ENCODE data around the gene PTPRG. TPM values are rescaled to one million over a fixed set of nuclear protein-coding genes. Genes with fewer than 3 reads are reported as not detected.

Gene PTPRG
- total RNA-seq, 1 experiment from 2014 or later, result 0.73 TPM

GRCh38 chr3:62088472-62089104 lies 527.2 kb downstream of the PTPRG start:
- CTCF ChIA-PET, result no interaction called here
- DNase-seq (no peak), ATAC-seq (no peak)
- Histone ChIP-seq H3K4me2 (ENCODE audit: low read length) (no peak overlapping the region), H3K27ac (ENCODE audit: low read length) (no peak overlapping the region), H3K9ac (ENCODE audit: low read length) (no peak overlapping the region), H3K79me2 (ENCODE audit: low read length) (no peaks in the 10 kb centered on the region), H3F3A (ENCODE audit: low read length, unreplicated experiment) (no peaks in the 10 kb centered on the region), H2AFZ (ENCODE audit: low read length) (no peak overlapping the region), H3K4me1 (ENCODE audit: insufficient read depth, low read length) (no peaks in the 10 kb centered on the region), H3K9me2 (replicated peaks; ENCODE audit: low read length) (no peaks in the 10 kb centered on the region), H3K27me3 (ENCODE audit: low read length) (peaks cover 5% of the 10 kb centered on the region; the same call in 1 of the 2 replicates), H3K4me3 (ENCODE audit: low read length) (no peak overlapping the region), H3K36me3 (ENCODE audit: low read depth, low read length) (no peaks in the 10 kb centered on the region), H3K9me3 (ENCODE audit: low read length) (peaks cover 12% of the 10 kb centered on the region), H4K20me1 (ENCODE audit: low read length) (no peaks in the 10 kb centered on the region)
- no peak for TF ChIP-seq EZH2 (IDR thresholded peaks at IDR 0.05; ENCODE audit: low read length, unreplicated experiment)
- no peak for TF ChIP-seq CTCF (conservative IDR thresholded peaks at IDR 0.05; ENCODE audit: low read depth, low read length)
- no peak for TF ChIP-seq EZH2phosphoT487 (IDR thresholded peaks at IDR 0.05; ENCODE audit: borderline replicate concordance, low read length)
- POLR2A ChIA-PET (ENCODE audit: unreplicated experiment), result no interaction called here
- BruUV-seq (replicated peaks), result no TSS peak
- intact Hi-C loops (cut with micrococcal nuclease), result no loop called here

- Histone ChIP-seq H3K4me1 (ENCODE audit: insufficient read depth, low read length) (no peaks in the 10 kb centered on the region), H3K27ac (ENCODE audit: low read length) (no peak overlapping the region), H3K36me3 (ENCODE audit: low read depth, low read length) (no peaks in the 10 kb centered on the region), H3K9ac (ENCODE audit: low read length) (no peak overlapping the region), H2AFZ (ENCODE audit: low read length) (no peak overlapping the region), H3K27me3 (ENCODE audit: low read length) (peaks cover 5% of the 10 kb centered on the region; the same call in 1 of the 2 replicates), H3K9me3 (ENCODE audit: low read length) (peaks cover 10% of the 10 kb centered on the region; the same call in 1 of the 2 replicates), H4K20me1 (ENCODE audit: low read length) (no peaks in the 10 kb centered on the region), H3K4me3 (ENCODE audit: low read length) (no peak overlapping the region), H3F3A (ENCODE audit: low read length, unreplicated experiment) (no peaks in the 10 kb centered on the region), H3K4me2 (ENCODE audit: low read length) (no peak overlapping the region), H3K9me2 (replicated peaks; ENCODE audit: low read length) (no peaks in the 10 kb centered on the region), H3K79me2 (ENCODE audit: low read length) (no peaks in the 10 kb centered on the region)
- TF ChIP-seq CTCF (conservative IDR thresholded peaks at IDR 0.05; ENCODE audit: low read depth, low read length), result no peak
- no peak for TF ChIP-seq EZH2phosphoT487 (IDR thresholded peaks at IDR 0.05; ENCODE audit: borderline replicate concordance, low read length)
- TF ChIP-seq EZH2 (IDR thresholded peaks at IDR 0.05; ENCODE audit: low read length, unreplicated experiment), result no peak
- CTCF ChIA-PET, result no interaction called here
- intact Hi-C loops (cut with micrococcal nuclease), result no loop called here
- DNase-seq (no peak), ATAC-seq (no peak)
- BruUV-seq (replicated peaks), result no TSS peak
- POLR2A ChIA-PET (ENCODE audit: unreplicated experiment), result no interaction called here
These were observed 528.7 kb downstream of the PTPRG start for GRCh38 chr3:62090066-62090465.

- CTCF ChIA-PET, result no interaction called here
- BruUV-seq (replicated peaks), result no TSS peak
These were observed 529.1 kb downstream of the PTPRG start for GRCh38 chr3:62090519-62090918.

More at GRCh38 chr3:62090519-62090918, 529.1 kb downstream of the PTPRG start:
- Histone ChIP-seq H3K9me2 (replicated peaks; ENCODE audit: low read length) (no peaks in the 10 kb centered on the region), H3K9ac (ENCODE audit: low read length) (no peak overlapping the region), H3K4me2 (ENCODE audit: low read length) (no peak overlapping the region), H3K9me3 (ENCODE audit: low read length) (peaks cover 10% of the 10 kb centered on the region; the same call in 1 of the 2 replicates), H3F3A (ENCODE audit: low read length, unreplicated experiment) (no peaks in the 10 kb centered on the region), H3K79me2 (ENCODE audit: low read length) (no peaks in the 10 kb centered on the region), H2AFZ (ENCODE audit: low read length) (no peak overlapping the region), H4K20me1 (ENCODE audit: low read length) (no peaks in the 10 kb centered on the region), H3K4me3 (ENCODE audit: low read length) (no peak overlapping the region), H3K27me3 (ENCODE audit: low read length) (peaks cover 5% of the 10 kb centered on the region; the same call in 1 of the 2 replicates), H3K27ac (ENCODE audit: low read length) (no peak overlapping the region), H3K36me3 (ENCODE audit: low read depth, low read length) (no peaks in the 10 kb centered on the region), H3K4me1 (ENCODE audit: insufficient read depth, low read length) (no peaks in the 10 kb centered on the region)
- TF ChIP-seq EZH2phosphoT487 (IDR thresholded peaks at IDR 0.05; ENCODE audit: borderline replicate concordance, low read length), result no peak
- no peak for TF ChIP-seq CTCF (conservative IDR thresholded peaks at IDR 0.05; ENCODE audit: low read depth, low read length)
- TF ChIP-seq EZH2 (IDR thresholded peaks at IDR 0.05; ENCODE audit: low read length, unreplicated experiment), result no peak
- POLR2A ChIA-PET (ENCODE audit: unreplicated experiment), result no interaction called here
- no peak for DNase-seq
- ATAC-seq, result no peak
- intact Hi-C loops (cut with micrococcal nuclease), result no loop called here

Measured in PC-3 (cell line).